Mesodermal cell (in vitro differentiated cells): ENCODE measurements around the gene CSTB.

Experiments used
- H3K27ac ChIP-seq: 2 replicates; pipeline ENCODE4 v1.7.0; 2013; ENCODE audit warnings: mild to moderate bottlenecking, low read depth, low read length, moderate library complexity; ENCODE audit not compliant: severe bottlenecking
- H3K36me3 ChIP-seq: 2 replicates; pipeline ENCODE4 v1.7.1; 2013; ENCODE audit warnings: mild to moderate bottlenecking, low read length, moderate library complexity; ENCODE audit not compliant: control insufficient read depth, insufficient read depth
- H3K4me1 ChIP-seq: one replicate; pipeline ENCODE4 v1.7.1; 2013; ENCODE audit warnings: mild to moderate bottlenecking, low read length; ENCODE audit not compliant: insufficient read depth, control insufficient read depth, poor library complexity, severe bottlenecking
- H3K4me3 ChIP-seq: 2 replicates; pipeline ENCODE4 v1.7.0; 2013; ENCODE audit warnings: low read length, control low read depth, mild to moderate bottlenecking; ENCODE audit not compliant: insufficient read depth, poor library complexity, severe bottlenecking; ENCODE audit errors: extremely low read depth
- H3K9me3 ChIP-seq: 2 replicates; pipeline ENCODE4 v1.7.1; 2013; ENCODE audit warnings: mild to moderate bottlenecking, low read length, moderate library complexity; ENCODE audit not compliant: control insufficient read depth
- WGBS, 2 experiments: methylation state at CpG; one replicate each; pipeline ENCODE4 v1.1.5; 2013; ENCODE audit warnings: missing lambda C conversion rate in 2 of 2; ENCODE audit not compliant: insufficient coverage in 2 of 2; 5-methylcytosine and 5-hydroxymethylcytosine counted together

CSTB gene

DNA sequence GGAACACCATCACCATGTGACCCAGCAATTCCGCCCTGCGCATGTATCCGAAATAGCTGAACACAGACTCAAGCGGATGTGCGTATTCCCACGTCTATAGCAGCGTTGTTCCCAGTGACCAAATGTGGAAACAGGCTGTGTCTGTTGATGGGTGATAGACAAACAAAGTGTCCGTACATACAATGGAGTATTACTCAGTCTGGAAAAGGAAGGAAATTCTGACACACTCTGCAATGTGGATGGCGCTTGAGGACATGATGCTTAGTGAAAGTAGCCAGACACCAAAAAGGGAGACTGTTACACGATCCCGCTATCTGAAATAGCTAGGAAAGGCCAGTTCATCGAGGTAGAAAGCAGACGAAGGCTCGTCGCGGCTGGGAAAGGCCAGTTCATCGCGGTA, 31.4 kb downstream of the CSTB start:
- 96 to 97% methylated on average over 18 of the region's 18 CpGs for WGBS, 2 experiments
- H3K4me1 ChIP-seq = no peaks in the 10 kb centered on the region
- H3K27ac ChIP-seq = no peak overlapping the region
- H3K4me3 ChIP-seq = no peak overlapping the region
- no peaks in the 10 kb centered on the region for H3K9me3 ChIP-seq
- peaks cover 37% of the 10 kb centered on the region for H3K36me3 ChIP-seq

DNA sequence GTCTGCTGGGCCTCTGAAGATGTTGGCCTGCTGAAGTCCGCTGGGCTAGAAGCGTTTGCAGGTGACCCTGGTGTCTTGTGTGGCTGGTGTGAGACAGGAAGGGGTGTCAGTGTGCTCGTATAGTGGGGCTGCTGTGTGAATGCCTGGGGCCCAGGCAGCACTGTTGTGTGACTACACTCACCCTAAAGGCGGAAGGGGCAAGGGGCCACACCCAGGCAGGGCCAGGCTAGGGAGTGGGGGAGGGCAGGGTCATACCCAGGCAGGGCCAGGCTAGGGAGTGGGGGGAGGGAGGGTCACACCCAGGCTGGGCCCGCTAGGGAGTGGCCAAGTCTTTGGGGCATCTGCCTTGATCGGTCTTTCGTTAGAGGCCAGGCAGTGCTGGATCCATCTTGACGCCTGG, 32.2 kb downstream of the CSTB start:
- 97 to 99% methylated on average over 7 to 8 of the region's 8 CpGs for WGBS, 2 experiments
- H3K36me3 ChIP-seq = peaks cover 36% of the 10 kb centered on the region
- H3K27ac ChIP-seq = no peak overlapping the region
- no peaks in the 10 kb centered on the region for H3K4me1 ChIP-seq
- no peaks in the 10 kb centered on the region for H3K9me3 ChIP-seq
- H3K4me3 ChIP-seq = no peak overlapping the region

- no peaks in the 10 kb centered on the region for H3K4me1 ChIP-seq
- H3K36me3 ChIP-seq = peaks cover 25% of the 10 kb centered on the region
- H3K4me3 ChIP-seq = no peak overlapping the region
- no peaks in the 10 kb centered on the region for H3K9me3 ChIP-seq
- WGBS, 2 experiments = 71 to 89% methylated on average over 18 to 22 of the region's 28 CpGs
- no peak overlapping the region for H3K27ac ChIP-seq
These were observed 34.5 kb downstream of the CSTB start for GRCh38 chr21:43741423-43742096.

DNA sequence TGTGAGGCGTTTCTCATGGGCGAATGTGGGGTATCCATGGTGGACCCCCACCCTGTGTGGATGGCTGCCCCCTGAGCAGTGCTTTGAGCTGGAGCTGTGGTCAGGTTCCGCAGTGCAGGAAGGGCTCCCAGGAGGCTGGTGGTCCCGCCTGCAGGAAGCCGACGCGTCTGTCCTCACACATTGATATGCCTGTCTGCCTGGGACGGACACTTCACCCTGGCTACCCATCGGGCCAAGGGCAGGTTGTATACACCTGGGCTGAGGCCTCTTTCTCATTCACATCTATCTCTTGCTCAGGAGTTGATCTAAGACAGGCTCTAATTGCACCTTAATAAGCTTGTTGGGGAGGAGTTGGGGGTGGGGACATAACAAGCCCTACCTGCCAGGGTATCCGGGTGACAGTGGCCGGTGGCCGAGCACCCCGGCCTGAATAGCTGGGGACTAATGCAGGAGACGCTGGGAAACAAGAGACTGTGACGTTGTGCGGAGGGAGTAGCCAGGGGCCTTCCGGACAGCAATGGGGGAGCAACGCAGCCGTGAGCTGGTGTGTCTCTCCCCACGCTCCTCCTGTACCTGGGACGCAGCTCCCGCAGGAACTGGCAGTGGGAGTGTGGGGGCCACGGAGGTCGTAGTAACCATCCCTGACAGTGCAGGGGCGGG, 35.5 kb downstream of the CSTB start:
- Histone ChIP-seq H3K9me3 (no peaks in the 10 kb centered on the region), H3K4me3 (no peak overlapping the region)
- WGBS, 2 experiments = 40 to 47% methylated on average over 18 to 20 of the region's 25 CpGs

GRCh38 chr21:43739621-43740435, 36.3 kb downstream of the CSTB start:
- 85% methylated on average over 22 to 25 of the region's 25 CpGs for WGBS, 2 experiments
- H3K9me3 ChIP-seq = no peaks in the 10 kb centered on the region
- peaks cover 30% of the 10 kb centered on the region for H3K36me3 ChIP-seq
- no peak overlapping the region for H3K4me3 ChIP-seq
- no peak overlapping the region for H3K27ac ChIP-seq
- H3K4me1 ChIP-seq = peaks cover 8% of the 10 kb centered on the region

More for the DNA sequence above, 35.5 kb downstream of the CSTB start:
- H3K36me3 ChIP-seq = peaks cover 30% of the 10 kb centered on the region
- peaks cover under 1% of the 10 kb centered on the region for H3K4me1 ChIP-seq
- H3K27ac ChIP-seq = peak overlapping the region; percentile 59

- no peak overlapping the region for H3K4me3 ChIP-seq
- H3K9me3 ChIP-seq = no peaks in the 10 kb centered on the region
- 95% methylated on average over 30 to 35 of the region's 35 CpGs for WGBS, 2 experiments
- peaks cover 17% of the 10 kb centered on the region for H3K36me3 ChIP-seq
- H3K27ac ChIP-seq = no peak overlapping the region
- H3K4me1 ChIP-seq = peaks cover 20% of the 10 kb centered on the region
These were observed 38.8 kb downstream of the CSTB start for GRCh38 chr21:43737158-43737950.

DNA sequence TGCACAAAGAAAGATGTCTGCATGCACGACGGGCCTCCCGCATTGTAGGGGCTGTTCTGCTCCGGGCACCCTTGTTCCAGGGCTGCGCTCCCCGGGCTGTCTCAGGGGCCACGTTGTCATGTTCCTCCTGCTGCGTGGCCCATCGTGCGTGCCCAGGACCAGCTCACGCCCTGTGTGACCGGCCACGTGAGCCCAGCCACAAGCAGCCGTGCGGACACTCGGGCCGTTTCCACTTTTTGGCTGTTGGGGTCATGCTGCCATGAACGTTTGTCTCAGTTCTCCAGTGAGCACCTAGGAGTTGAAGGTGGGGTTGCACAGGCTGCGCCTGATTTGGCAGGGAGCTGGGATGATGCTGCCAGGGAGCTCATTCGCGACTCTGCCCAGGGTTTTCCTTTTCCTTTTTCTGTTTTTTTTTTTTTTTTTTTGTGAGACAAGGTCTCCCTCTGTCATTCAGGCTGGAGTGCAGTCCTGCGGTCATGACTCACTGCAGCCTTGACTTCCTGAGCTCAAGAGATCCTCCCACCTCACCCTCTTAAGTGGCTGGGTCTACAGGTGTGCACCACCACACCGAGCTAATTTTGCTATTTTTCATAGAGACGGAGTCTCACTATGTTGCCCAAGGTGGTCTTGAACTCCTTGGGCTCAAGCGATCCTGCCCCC, 39.8 kb downstream of the CSTB start:
- Histone ChIP-seq H3K36me3 (peaks cover 24% of the 10 kb centered on the region), H3K27ac (no peak overlapping the region), H3K4me3 (no peak overlapping the region), H3K9me3 (no peaks in the 10 kb centered on the region), H3K4me1 (peaks cover 20% of the 10 kb centered on the region)
- whole genome bisulfite sequencing, 2 experiments = 90 to 97% methylated on average over 17 to 22 of the region's 25 CpGs

DNA sequence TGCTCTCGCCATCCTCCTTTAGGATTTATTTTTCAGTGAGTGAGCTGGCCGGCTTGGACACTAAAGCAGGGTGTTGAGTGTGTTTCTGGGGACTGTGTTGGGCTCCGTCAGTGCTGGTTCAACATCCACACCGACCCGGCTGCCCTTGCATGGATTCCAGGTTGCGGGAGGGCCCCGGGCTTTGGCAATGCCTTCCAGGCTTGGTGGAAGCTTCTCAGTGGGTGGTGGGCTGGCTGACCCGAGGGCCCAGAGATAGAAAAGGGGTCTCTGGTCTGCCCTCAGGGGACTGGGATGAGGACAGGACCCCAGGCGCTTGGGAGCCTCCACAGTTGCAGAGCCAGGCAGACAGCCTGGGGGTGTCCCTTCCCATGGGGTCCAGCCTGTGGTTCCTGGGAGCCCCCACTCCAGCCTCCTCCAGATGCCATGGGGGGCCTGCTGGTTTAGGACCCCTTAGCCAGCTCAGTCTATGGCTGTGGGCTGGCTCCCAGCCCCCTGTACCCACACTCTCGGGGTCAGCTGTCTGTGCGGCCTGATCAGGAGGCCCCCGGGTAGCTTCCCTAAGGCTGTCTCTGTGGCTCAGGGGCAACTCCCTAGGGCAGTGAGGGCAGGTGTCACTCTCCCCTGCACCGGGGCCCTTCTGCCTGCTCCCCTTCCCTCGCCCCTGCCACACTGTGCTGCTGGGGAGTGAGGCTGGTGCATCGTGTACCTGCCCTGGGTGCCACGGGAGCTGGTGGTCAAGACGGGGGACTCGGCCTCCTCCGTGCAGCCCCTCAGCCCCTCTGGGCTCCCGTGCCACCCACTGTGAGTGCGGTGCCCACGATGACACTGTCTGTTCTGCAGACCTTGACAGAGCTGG, 40.6 kb downstream of the CSTB start:
- H3K36me3 ChIP-seq = peaks cover 27% of the 10 kb centered on the region

GRCh38 chr21:43734928-43735229, 41.2 kb downstream of the CSTB start:
- H3K4me3 ChIP-seq = no peak overlapping the region
- peaks cover 27% of the 10 kb centered on the region for H3K36me3 ChIP-seq
- H3K27ac ChIP-seq = peak overlapping the region; percentile 41
- no peaks in the 10 kb centered on the region for H3K9me3 ChIP-seq
- WGBS, 2 experiments = 88 to 90% methylated on average over 8 to 9 of the region's 9 CpGs
- H3K4me1 ChIP-seq = peaks cover 20% of the 10 kb centered on the region

More for the DNA sequence above, 40.6 kb downstream of the CSTB start:
- Histone ChIP-seq H3K9me3 (no peaks in the 10 kb centered on the region), H3K4me3 (no peak overlapping the region), H3K27ac (peak overlapping the region; percentile 41), H3K4me1 (peaks cover 20% of the 10 kb centered on the region)
- 87 to 94% methylated on average over 16 to 20 of the region's 22 CpGs for WGBS, 2 experiments
